Measurements from ENCODE around the gene NSUN2.

The NSUN2 gene

GRCh38 chr5:6642655-6643054 lies 9.8 kb upstream of the NSUN2 start:
- DNase-seq = no peak

GRCh38 chr5:6638236-6638635 lies 5.4 kb upstream of the NSUN2 start:
- no peak for DNase-seq

- no peak for DNase-seq
Observed at GRCh38 chr5:6637590-6637989, 4.7 kb upstream of the NSUN2 start.

GRCh38 chr5:6637022-6637421 lies 4.2 kb upstream of the NSUN2 start:
- no peak for DNase-seq

- no peak for DNase-seq
Observed at GRCh38 chr5:6636293-6636692, 3.4 kb upstream of the NSUN2 start.

GRCh38 chr5:6634788-6635430 lies 2.1 kb upstream of the NSUN2 start:
- DNase-seq = no peak

GRCh38 chr5:6634306-6634705 lies 1.5 kb upstream of the NSUN2 start:
- DNase-seq = no peak

GRCh38 chr5:6633469-6634245 lies 813 bp upstream of the NSUN2 start:
- DNase-seq = peak in 1 of 2 experiments; percentile 23

- DNase-seq = no peak
Observed at GRCh38 chr5:6632324-6632887, 438 bp downstream of the NSUN2 start.

GRCh38 chr5:6631441-6631840 lies 1.4 kb downstream of the NSUN2 start:
- DNase-seq = no peak

GRCh38 chr5:6626508-6626907 lies 6.3 kb downstream of the NSUN2 start:
- no peak for DNase-seq

GRCh38 chr5:6623941-6624340 lies 8.9 kb downstream of the NSUN2 start:
- DNase-seq = no peak

GRCh38 chr5:6623228-6623627 lies 9.6 kb downstream of the NSUN2 start:
- DNase-seq = no peak

GRCh38 chr5:6616632-6617031 lies 16.2 kb downstream of the NSUN2 start:
- DNase-seq = no peak

GRCh38 chr5:6615034-6615815 lies 17.6 kb downstream of the NSUN2 start:
- DNase-seq = no peak

- DNase-seq = no peak
Observed at GRCh38 chr5:6611334-6612256, 21.2 kb downstream of the NSUN2 start.

GRCh38 chr5:6608016-6608415 lies 24.8 kb downstream of the NSUN2 start:
- DNase-seq = no peak

GRCh38 chr5:6607559-6607936 lies 25.3 kb downstream of the NSUN2 start:
- no peak for DNase-seq

- no peak for DNase-seq
Observed at GRCh38 chr5:6606884-6607558, 25.8 kb downstream of the NSUN2 start.

- no peak for DNase-seq
Observed at GRCh38 chr5:6604946-6605345, 27.9 kb downstream of the NSUN2 start.

GRCh38 chr5:6604341-6604740 lies 28.5 kb downstream of the NSUN2 start:
- no peak for DNase-seq

- no peak for DNase-seq
Observed at GRCh38 chr5:6603643-6604042, 29.2 kb downstream of the NSUN2 start.
